OCI-LY1 (cell line): ENCODE measurements around the gene AGPAT3.

Experiments
- EZH2 ChIP-seq: fragments of 200-600 bp; sonication (generic), shearing (Covaris generic); IDR thresholded peaks from 2 replicates; pipeline ENCODE4 v1.8.0; 2017; ENCODE audit warnings: borderline replicate concordance, mixed run types, mild to moderate bottlenecking, antibody characterized with exemption, low read length, moderate library complexity, mixed read lengths
- TF ChIP-seq, protein P1 (sequence below): fragments of 200-600 bp; sonication (generic), shearing (Covaris generic); IDR thresholded peaks from 2 replicates; pipeline ENCODE4 v1.5.1; 2017; ENCODE audit warnings: mild to moderate bottlenecking, antibody characterized with exemption, low read length, moderate library complexity, mixed read lengths

DNA sequence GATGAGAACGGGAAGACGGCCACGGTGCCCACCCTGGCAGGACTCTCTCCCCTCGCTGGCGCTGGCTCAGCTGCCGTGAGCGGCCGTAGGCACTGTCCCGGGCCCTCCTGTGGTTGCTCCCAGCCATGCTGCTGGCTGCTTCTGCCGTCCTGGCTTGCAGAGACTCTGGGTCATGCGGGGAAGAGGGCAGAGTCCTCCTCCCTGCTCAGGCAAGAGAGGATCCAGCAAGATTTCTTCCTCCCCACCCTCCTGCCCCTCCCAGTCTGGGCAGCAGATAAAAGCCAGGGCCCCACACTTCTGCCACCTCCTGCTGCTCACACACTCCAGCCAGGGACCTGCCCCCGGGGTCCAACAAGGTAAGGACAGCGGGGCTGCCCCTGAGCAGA is 60.1 kb downstream of the AGPAT3 start:
- TF ChIP-seq, protein P1, sequence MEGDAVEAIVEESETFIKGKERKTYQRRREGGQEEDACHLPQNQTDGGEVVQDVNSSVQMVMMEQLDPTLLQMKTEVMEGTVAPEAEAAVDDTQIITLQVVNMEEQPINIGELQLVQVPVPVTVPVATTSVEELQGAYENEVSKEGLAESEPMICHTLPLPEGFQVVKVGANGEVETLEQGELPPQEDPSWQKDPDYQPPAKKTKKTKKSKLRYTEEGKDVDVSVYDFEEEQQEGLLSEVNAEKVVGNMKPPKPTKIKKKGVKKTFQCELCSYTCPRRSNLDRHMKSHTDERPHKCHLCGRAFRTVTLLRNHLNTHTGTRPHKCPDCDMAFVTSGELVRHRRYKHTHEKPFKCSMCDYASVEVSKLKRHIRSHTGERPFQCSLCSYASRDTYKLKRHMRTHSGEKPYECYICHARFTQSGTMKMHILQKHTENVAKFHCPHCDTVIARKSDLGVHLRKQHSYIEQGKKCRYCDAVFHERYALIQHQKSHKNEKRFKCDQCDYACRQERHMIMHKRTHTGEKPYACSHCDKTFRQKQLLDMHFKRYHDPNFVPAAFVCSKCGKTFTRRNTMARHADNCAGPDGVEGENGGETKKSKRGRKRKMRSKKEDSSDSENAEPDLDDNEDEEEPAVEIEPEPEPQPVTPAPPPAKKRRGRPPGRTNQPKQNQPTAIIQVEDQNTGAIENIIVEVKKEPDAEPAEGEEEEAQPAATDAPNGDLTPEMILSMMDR, result no peak
- TF ChIP-seq EZH2, result no peak
